Naive thymus-derived CD4-positive, alpha-beta T cell (primary cell): Measurements from ENCODE around the gene LLGL2. TPM values are rescaled to one million over a fixed set of nuclear protein-coding genes. Genes with fewer than 3 reads are reported as not detected.
A peak's percentile ranks its signal among the peaks of the same experiment; 100 is the strongest.

Experiments
- ATAC-seq: fragments of 150-1000 bp; cut with Tn5 transposase; 2 replicates; pipeline ENCODE4 v1.10.0; 2021; ENCODE audit warnings: mild to moderate bottlenecking, moderate library complexity
- CTCF ChIA-PET: fragments of 350-600 bp; sonication (Branson Sonifier 250); formaldehyde crosslinking; loops from one replicate; lab custom pipeline; 2021; ENCODE audit warnings: antibody characterized with exemption; lab: Charles Lee
- POLR2A ChIA-PET: fragments of 350-600 bp; sonication (Branson Sonifier 250); formaldehyde crosslinking; loops from one replicate; lab custom pipeline; 2021; ENCODE audit warnings: antibody characterized with exemption, inconsistent platforms; lab: Charles Lee
- DNase-seq, 9 donors: peaks; one replicate each; pipeline versions ENCODE4 v3.0.0 to v3.0.0-alpha.2; 2020 to 2022; ENCODE audit warnings: mixed read lengths in 1 of 9
- H3K27ac ChIP-seq: one replicate; pipeline ENCODE4 v1.7.0; 2013; ENCODE audit warnings: mild to moderate bottlenecking, low read depth, low read length, moderate library complexity
- H3K27me3 ChIP-seq, 2 donors: one replicate each; pipeline ENCODE4 v1.7.0; 2013; ENCODE audit warnings: low read length in 2 of 2, mild to moderate bottlenecking in 2 of 2, moderate library complexity in 2 of 2; ENCODE audit not compliant: control insufficient read depth in 2 of 2, insufficient read depth in 2 of 2
- H3K36me3 ChIP-seq, 3 experiments: 1 replicate in 2 of 3; 2 replicates in 1 of 3; pipeline ENCODE4 v1.7.0; 2013; ENCODE audit warnings: low read length in 3 of 3, mild to moderate bottlenecking in 3 of 3, moderate library complexity in 1 of 3; ENCODE audit not compliant: insufficient read depth in 3 of 3, control insufficient read depth in 2 of 3
- H3K4me1 ChIP-seq, 2 donors: one replicate each; pipeline ENCODE4 v1.7.0; 2013; ENCODE audit warnings: low read length in 2 of 2, mild to moderate bottlenecking in 2 of 2, moderate library complexity in 1 of 2; ENCODE audit not compliant: control insufficient read depth in 2 of 2, insufficient read depth in 2 of 2
- H3K4me3 ChIP-seq: 2 replicates; pipeline ENCODE4 v1.7.0; 2013; ENCODE audit warnings: mild to moderate bottlenecking, low read length
- H3K9me3 ChIP-seq, 3 experiments: 1 replicate in 2 of 3; 2 replicates in 1 of 3; pipeline ENCODE4 v1.7.0; 2013; ENCODE audit warnings: low read length in 3 of 3; ENCODE audit not compliant: control insufficient read depth in 2 of 3
- H3K27ac Mint-ChIP-seq, 9 donors: one replicate each; pipeline ENCODE4 v1.8.0; 2020 to 2022; ENCODE audit warnings: mixed read lengths in 9 of 9, mild to moderate bottlenecking in 8 of 9, moderate library complexity in 5 of 9, inconsistent platforms in 2 of 9
- H3K27me3 Mint-ChIP-seq, 5 donors: one replicate each; pipeline ENCODE4 v1.8.0; 2021 to 2022; ENCODE audit warnings: mixed read lengths in 5 of 5, mild to moderate bottlenecking in 1 of 5
- H3K36me3 Mint-ChIP-seq, 5 donors: one replicate each; pipeline ENCODE4 v1.8.0; 2020 to 2022; ENCODE audit warnings: mixed read lengths in 5 of 5, mild to moderate bottlenecking in 3 of 5, inconsistent platforms in 1 of 5
- H3K4me1 Mint-ChIP-seq, 7 donors: one replicate each; pipeline ENCODE4 v1.8.0; 2020 to 2022; ENCODE audit warnings: mixed read lengths in 7 of 7, mild to moderate bottlenecking in 3 of 7, inconsistent platforms in 1 of 7
- H3K4me3 Mint-ChIP-seq, 10 donors: one replicate each; pipeline ENCODE4 v1.8.0; 2020 to 2022; ENCODE audit warnings: mild to moderate bottlenecking in 10 of 10, mixed read lengths in 10 of 10, moderate library complexity in 6 of 10, inconsistent platforms in 2 of 10
- H3K9me3 Mint-ChIP-seq, 11 donors: one replicate each; pipeline ENCODE4 v1.8.0; 2020 to 2022; ENCODE audit warnings: mixed read lengths in 11 of 11, mild to moderate bottlenecking in 4 of 11, inconsistent platforms in 1 of 11, moderate library complexity in 1 of 11
- intact Hi-C, 2 donors: fragments of 100-400 bp; cut with micrococcal nuclease; formaldehyde crosslinking; loops; one replicate each; pipeline ENCODE4 v1.15.1; 2023
- polyA plus RNA-seq, 2 donors: library from polyadenylated mRNA; unstranded; fragments of 300-500 nt; fragmentation: Illumina TruSeq; gene quantifications; one replicate each; pipeline ENCODE4 v1.2.3, GENCODE V29; 2021
- total RNA-seq, 6 experiments: library from RNA in 5 of 6; stranded (reverse) in 5 of 6; gene quantifications; 1 replicate in 5 of 6; 2 replicates in 1 of 6; pipeline ENCODE4 v1.2.3 and lab custom pipeline; 2021 to 2026

LLGL2 gene
- total and polyA plus RNA-seq, 7 experiments from 2014 or later: 9.2 to 55.7 (median 26.5) TPM

- H3K4me3 ChIP-seq: no peak overlapping the region
- H3K27ac Mint-ChIP-seq: peak overlapping the region in 2 of 9 donors; percentile 13 to 41
- CTCF ChIA-PET: no interaction called here
These were observed 81.6 kb downstream of the LLGL2 start for GRCh38 chr17:75607086-75607485.

GRCh38 chr17:75610103-75610984 lies 84.8 kb downstream of the LLGL2 start:
- H3K27me3 ChIP-seq: no peaks in the 10 kb centered on the region
- peaks cover 0 to 5% (median 0%) of the 10 kb centered on the region in 5 donors for H3K36me3 Mint-ChIP-seq
- H3K27me3 Mint-ChIP-seq: no peaks in the 10 kb centered on the region
- DNase-seq (no peak), ATAC-seq (no peak)
- no peak overlapping the region for H3K4me3 ChIP-seq
- no peak overlapping the region for H3K27ac Mint-ChIP-seq
- POLR2A ChIA-PET: no interaction called here
- no peak overlapping the region for H3K4me3 Mint-ChIP-seq
- intact Hi-C loops: no loop called here
- no peaks in the 10 kb centered on the region for H3K4me1 ChIP-seq
- CTCF ChIA-PET: interaction anchor here (0.5 to 0.6 kb wide), 2 partner anchors 34 to 305 kb away, joined by 3 to 4 read pairs; no protein-coding TSS in a partner anchor
- H3K27ac ChIP-seq: no peak overlapping the region
- H3K4me1 Mint-ChIP-seq: peaks cover 0 to 2% (median 0%) of the 10 kb centered on the region in 7 donors
- H3K36me3 ChIP-seq: peaks cover 0 to 35% (median 0%) of the 10 kb centered on the region in 3 experiments
- no peaks in the 10 kb centered on the region for H3K9me3 Mint-ChIP-seq
- H3K9me3 ChIP-seq: no peaks in the 10 kb centered on the region

More at GRCh38 chr17:75607086-75607485, 81.6 kb downstream of the LLGL2 start:
- POLR2A ChIA-PET: no interaction called here
- intact Hi-C loops: no loop called here
- DNase-seq (no peak), ATAC-seq (no peak)
- H3K27me3 ChIP-seq: no peaks in the 10 kb centered on the region
- no peaks in the 10 kb centered on the region for H3K4me1 ChIP-seq
- Mint-ChIP-seq H3K4me3 (no peak overlapping the region), H3K36me3 (peaks cover 0 to 5% (median 0%) of the 10 kb centered on the region in 5 donors), H3K4me1 (peaks cover 0 to 6% (median 0%) of the 10 kb centered on the region in 7 donors), H3K27me3 (no peaks in the 10 kb centered on the region), H3K9me3 (no peaks in the 10 kb centered on the region)
- H3K27ac ChIP-seq: no peak overlapping the region
- H3K9me3 ChIP-seq: no peaks in the 10 kb centered on the region
- H3K36me3 ChIP-seq: peaks cover 0 to 7% (median 0%) of the 10 kb centered on the region in 3 experiments

- Histone ChIP-seq H3K4me3 (no peak overlapping the region), H3K36me3 (peaks cover 0 to 51% (median 0%) of the 10 kb centered on the region in 3 experiments), H3K27me3 (no peaks in the 10 kb centered on the region), H3K9me3 (no peaks in the 10 kb centered on the region), H3K27ac (no peak overlapping the region), H3K4me1 (no peaks in the 10 kb centered on the region)
- Mint-ChIP-seq H3K27ac (no peak overlapping the region), H3K36me3 (peaks cover 0 to 3% (median 0%) of the 10 kb centered on the region in 5 donors), H3K4me1 (peaks cover 0 to 2% (median 0%) of the 10 kb centered on the region in 7 donors), H3K27me3 (no peaks in the 10 kb centered on the region), H3K9me3 (no peaks in the 10 kb centered on the region), H3K4me3 (no peak overlapping the region)
- intact Hi-C loops: no loop called here
- ChIA-PET POLR2A (interaction anchor here (0.6 kb wide), 1 partner anchor 85 kb away, joined by 8 read pairs; no protein-coding TSS in a partner anchor), CTCF (no interaction called here)
- ATAC-seq: no peak
- no peak for DNase-seq
These were observed 86.4 kb downstream of the LLGL2 start for GRCh38 chr17:75611851-75612429.

- Histone ChIP-seq H3K36me3 (peaks cover 0 to 61% (median 0%) of the 10 kb centered on the region in 3 experiments), H3K4me3 (no peak overlapping the region), H3K9me3 (no peaks in the 10 kb centered on the region), H3K27ac (no peak overlapping the region), H3K4me1 (no peaks in the 10 kb centered on the region), H3K27me3 (no peaks in the 10 kb centered on the region)
- no peak for ATAC-seq
- CTCF ChIA-PET: interaction anchor here (0.6 to 1.4 kb wide), 2 partner anchors 19 to 76 kb away, joined by 3 to 4 read pairs; no protein-coding TSS in a partner anchor
- intact Hi-C loops: no loop called here
- Mint-ChIP-seq H3K36me3 (peaks cover 0 to 5% (median 0%) of the 10 kb centered on the region in 5 donors), H3K9me3 (no peaks in the 10 kb centered on the region), H3K27ac (no peak overlapping the region), H3K27me3 (no peaks in the 10 kb centered on the region), H3K4me3 (no peak overlapping the region), H3K4me1 (peaks cover 0 to 2% (median 0%) of the 10 kb centered on the region in 7 donors)
- POLR2A ChIA-PET: no interaction called here
- no peak for DNase-seq
These were observed 87.6 kb downstream of the LLGL2 start for GRCh38 chr17:75612906-75613626.

- no peak for DNase-seq
- Histone ChIP-seq H3K4me3 (no peak overlapping the region), H3K27me3 (no peaks in the 10 kb centered on the region), H3K4me1 (no peaks in the 10 kb centered on the region), H3K36me3 (peaks cover 0 to 63% (median 0%) of the 10 kb centered on the region in 3 experiments), H3K27ac (no peak overlapping the region), H3K9me3 (no peaks in the 10 kb centered on the region)
- Mint-ChIP-seq H3K27me3 (no peaks in the 10 kb centered on the region), H3K27ac (no peak overlapping the region), H3K36me3 (peaks cover 0 to 5% (median 0%) of the 10 kb centered on the region in 5 donors), H3K9me3 (no peaks in the 10 kb centered on the region), H3K4me3 (no peak overlapping the region), H3K4me1 (peaks cover 0 to 2% (median 0%) of the 10 kb centered on the region in 7 donors)
- CTCF ChIA-PET: interaction anchor here (0.6 to 1.4 kb wide), 2 partner anchors 18 to 100 kb away, joined by 4 read pairs; no protein-coding TSS in a partner anchor
- POLR2A ChIA-PET: no interaction called here
- intact Hi-C loops: no loop called here
- ATAC-seq: no peak
These were observed 88.5 kb downstream of the LLGL2 start for GRCh38 chr17:75614006-75614405.

GRCh38 chr17:75614556-75615270 lies 89.2 kb downstream of the LLGL2 start:
- DNase-seq (no peak), ATAC-seq (no peak)
- Histone ChIP-seq H3K36me3 (peaks cover 0 to 63% (median 0%) of the 10 kb centered on the region in 3 experiments), H3K4me3 (no peak overlapping the region), H3K27me3 (no peaks in the 10 kb centered on the region), H3K9me3 (no peaks in the 10 kb centered on the region), H3K4me1 (no peaks in the 10 kb centered on the region), H3K27ac (no peak overlapping the region)
- POLR2A ChIA-PET: no interaction called here
- no peak overlapping the region for H3K27ac Mint-ChIP-seq
- CTCF ChIA-PET: interaction anchor here (0.6 kb wide), 1 partner anchor 99 kb away, joined by 4 read pairs; no protein-coding TSS in a partner anchor
- intact Hi-C loops: no loop called here
- H3K36me3 Mint-ChIP-seq: peaks cover 0 to 5% (median 0%) of the 10 kb centered on the region in 5 donors
- no peaks in the 10 kb centered on the region for H3K9me3 Mint-ChIP-seq
- no peaks in the 10 kb centered on the region for H3K27me3 Mint-ChIP-seq
- H3K4me3 Mint-ChIP-seq: no peak overlapping the region
- H3K4me1 Mint-ChIP-seq: peaks cover 0 to 2% (median 0%) of the 10 kb centered on the region in 7 donors
